HG03280 (cell line): ENCODE data around the gene SPATA4.

Experiments used
- ATAC-seq: cut with Tn5 transposase; IDR thresholded peaks from one replicate; pipeline ENCODE4 v1.9.1; 2021; ENCODE audit warnings: mild to moderate bottlenecking, moderate library complexity; ENCODE audit not compliant: unreplicated experiment

The SPATA4 gene

DNA sequence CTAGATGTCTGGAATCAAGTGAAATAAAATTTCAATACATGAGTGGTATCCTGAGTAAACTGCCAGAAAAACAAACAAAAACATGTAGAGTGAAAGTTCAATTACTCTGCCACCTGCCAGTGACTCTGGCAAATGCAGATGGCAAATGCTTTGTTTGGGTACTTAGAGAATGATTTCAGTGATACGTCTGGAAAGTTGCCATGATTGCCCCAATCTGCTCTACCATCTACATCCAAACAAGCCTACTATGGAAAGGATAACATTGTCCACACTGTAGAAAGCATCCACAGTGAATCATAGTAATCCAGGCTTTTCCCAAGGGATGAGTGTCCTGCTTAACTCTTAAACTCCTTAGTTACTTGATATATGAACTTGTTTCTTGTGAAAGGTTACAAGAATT lies 3.4 kb downstream of the SPATA4 start:
- ATAC-seq = no peak

DNA sequence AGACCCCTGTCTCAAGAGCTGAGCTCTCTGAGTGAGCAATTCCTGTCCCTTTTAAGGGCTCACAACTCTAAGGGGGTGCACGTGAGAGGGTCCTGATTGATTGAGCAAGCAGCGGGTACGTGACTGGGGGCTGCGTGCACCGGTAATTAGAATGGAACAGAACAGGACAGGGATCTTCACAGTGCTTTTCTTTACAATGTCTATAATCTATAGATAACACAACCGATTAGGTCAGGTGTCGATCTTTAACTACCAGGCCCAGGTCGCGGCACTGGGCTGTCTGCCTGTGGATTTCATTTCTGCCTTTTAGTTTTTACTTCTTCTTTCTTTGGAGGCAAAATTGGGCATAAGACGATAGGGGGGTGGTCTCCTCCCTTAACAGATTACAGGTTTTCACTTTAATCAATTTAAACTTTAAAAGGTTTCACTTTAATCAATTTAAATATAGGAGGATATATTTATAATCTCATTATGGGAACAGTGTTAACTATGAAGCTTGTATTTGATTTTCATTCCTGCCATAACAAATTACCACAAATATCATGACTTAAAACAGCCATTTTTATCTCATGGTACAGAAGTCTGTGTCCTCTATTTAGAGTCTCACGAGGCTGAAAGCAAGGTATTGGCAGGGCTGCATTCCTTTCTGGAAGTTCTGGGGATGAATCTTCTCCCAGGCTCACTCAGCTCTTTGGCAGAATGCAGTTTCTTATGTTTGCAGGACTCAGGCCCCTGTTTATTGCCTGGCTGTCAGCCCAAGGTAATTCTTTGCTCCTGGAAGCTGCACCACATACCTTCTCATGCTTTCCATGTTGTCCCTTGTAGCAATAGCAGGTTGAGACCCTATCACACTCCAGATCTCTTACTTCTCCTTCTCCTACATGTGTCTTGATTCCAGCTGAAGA lies 5.2 kb downstream of the SPATA4 start:
- ATAC-seq = no peak

DNA sequence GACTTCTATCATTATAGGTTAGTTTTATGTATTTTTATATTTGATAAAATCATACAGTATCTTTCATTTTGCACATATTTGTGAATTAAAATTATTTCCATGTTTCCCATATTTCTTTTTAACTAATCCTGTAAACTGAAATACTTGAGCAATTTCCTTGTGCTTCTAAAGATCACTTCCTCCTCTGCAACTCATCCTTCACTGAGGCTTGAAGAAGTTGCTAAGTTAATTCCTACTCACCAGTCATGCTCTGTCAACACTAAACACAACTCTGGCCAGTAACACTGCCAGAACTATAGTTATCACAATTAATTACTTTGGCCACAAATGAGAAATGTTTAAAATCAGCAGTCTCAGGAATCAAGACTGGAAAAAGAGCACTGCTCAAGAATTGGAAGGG lies 6.7 kb downstream of the SPATA4 start:
- no peak for ATAC-seq

DNA sequence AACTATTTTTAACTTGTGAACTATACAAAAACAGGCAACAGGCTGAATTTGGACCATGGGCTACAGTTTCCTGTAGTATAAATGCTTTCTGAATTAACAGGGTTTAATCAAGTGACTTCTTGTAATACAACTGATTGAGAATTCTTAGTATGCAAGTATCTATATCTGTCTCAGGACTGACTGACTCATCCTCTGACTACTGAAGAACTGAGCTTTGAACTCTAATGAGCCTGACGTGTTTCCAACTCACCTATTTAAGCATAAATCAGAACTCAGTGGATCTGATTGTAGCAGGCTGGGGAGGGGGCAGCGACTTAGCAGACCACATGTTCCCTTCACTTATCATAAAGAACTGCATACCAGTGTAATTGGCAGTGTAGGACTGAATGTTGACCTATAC lies 7.8 kb downstream of the SPATA4 start:
- ATAC-seq = no peak

DNA sequence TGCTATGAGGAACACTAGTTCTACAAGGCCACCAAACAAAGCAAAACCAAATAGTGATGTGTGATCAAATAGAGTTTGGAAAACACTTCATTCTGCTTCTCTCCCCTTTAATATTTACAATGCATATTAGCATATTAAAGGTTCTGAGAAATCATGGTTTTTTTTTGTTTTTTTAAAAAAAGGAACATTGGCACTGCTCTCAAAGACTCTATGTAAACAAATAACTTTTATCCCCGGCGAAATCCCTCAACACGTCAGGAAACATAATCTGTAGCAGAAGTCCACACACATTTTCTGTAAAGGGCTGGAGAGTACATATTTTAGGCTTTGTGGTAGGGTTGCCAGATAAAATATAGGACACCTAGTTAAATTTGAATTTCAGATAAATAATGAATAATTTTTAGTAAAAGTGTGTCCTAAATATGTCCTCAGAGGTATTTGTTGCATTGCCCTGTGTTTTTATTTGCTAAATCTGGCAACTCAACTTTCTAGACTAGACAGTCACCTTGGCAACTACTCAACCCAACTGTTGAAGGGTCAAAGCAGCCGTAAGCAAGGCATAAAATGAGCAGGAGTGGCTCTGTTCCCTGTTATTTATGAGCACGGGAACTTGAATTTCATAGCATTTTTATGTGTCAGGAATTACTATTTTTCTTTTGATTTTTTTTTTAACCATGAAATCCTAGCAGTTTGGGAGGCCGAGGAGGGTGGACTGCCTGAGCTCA lies 8.6 kb downstream of the SPATA4 start:
- no peak for ATAC-seq

DNA sequence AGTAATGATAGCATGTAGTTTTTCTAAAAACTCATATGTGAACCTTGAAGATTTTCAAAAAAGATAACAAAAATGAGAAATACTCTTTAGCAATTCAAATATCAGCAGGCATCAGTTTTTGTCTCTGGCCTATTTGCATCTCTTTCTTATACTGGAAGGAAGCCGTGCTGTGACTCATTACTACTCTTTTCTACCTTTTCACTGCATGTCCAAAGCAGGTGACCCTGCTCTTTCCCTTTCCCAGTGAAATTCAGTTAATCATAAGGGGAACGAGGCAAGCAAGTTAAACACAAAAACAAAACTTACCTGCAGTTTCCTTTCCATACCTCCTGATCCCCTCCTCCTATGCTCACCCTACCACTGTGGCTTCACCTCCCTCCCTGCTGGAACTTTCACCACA lies 9.3 kb downstream of the SPATA4 start:
- no peak for ATAC-seq

DNA sequence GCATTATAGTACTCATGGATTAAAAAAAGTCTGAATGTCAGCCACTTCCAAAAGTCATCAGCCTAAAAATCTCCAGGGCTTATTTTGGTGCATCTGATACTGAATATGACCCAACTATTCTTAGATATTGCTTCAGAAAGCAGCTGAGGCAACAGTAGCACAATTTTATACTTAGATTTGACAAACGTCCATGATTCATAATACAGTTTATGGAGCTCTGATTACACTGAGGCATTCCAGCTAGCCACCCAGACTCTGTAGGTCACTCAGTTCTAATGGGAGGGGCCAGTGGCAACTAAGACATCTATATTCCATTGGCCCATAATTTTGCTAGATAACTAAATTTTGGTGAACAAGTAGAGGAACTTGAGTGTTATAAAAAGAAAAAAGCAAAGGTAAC lies 10.3 kb downstream of the SPATA4 start:
- no peak for ATAC-seq

DNA sequence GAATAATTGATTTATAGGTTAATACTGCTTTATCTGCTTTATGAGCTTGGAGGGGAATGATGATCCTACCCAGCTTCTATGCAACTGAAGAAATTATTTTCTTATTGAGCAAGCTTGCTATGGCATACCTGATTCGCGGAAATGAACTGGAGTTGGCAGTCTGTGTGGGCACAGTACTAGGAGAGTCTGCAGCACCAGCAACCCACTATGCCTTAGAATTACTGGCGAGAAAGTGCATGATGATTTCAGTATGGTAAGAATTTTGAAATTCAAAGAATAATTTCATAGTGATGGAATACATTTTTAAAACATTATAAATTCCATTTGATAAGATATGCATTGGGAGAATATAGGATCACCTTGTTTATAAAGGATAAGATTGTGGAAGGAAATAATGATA lies 32.3 kb downstream of the SPATA4 start:
- no peak for ATAC-seq

DNA sequence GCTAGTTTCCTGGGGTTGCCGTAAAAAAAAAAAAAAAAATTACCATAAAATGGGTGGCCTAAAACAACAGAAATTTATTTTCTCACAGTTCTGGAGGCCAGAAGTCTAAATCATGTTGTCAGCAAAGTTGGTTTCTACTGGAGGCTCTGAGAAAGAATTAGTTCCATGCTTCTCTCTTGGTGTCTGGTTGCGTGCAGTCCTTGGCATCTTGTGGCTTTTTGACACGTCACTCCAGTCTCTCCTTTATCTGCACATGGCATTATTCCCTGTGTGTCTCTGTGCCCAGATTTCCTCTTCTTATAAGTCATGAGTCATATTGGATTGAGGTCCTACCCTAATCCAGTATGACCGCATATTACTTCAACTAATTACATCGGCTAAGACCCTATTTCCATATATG lies 38.7 kb downstream of the SPATA4 start:
- no peak for ATAC-seq

DNA sequence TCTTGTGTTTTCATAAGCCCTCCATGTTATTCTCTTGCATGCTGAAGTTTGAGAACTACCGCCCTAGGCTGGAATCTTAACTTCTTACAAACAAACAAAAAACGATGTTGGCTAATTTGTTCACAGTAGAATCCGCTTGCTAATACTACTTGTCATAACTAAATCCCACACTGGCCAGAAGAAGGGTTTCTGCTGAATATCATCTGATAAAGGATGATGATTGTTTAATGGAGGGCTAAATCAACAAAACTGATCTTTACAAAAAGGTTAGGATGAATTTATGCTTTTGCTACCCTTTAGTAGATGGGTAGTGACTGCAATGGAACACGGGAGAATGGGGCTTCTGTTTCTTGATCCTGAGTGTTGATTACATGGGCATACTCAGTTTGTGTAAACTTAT lies 42.3 kb downstream of the SPATA4 start:
- ATAC-seq = no peak

DNA sequence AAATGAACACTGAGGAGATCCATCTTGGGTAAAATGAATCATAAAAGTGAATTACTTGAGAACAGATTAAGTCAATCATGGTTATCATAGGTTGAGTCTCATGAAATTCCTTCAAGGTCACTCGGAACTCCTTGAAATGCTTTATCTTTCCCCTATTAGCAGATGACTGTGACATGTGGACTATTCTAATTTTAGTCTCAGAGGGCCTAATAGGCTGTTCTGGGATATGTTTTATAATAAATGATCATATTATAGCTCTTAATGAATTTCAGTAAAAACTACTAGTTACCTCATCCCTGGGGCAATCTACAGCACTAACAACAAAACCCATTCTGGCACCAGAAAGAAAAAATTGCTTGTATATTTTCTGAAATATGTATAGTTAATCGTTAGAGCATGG lies 44.7 kb downstream of the SPATA4 start:
- no peak for ATAC-seq

DNA sequence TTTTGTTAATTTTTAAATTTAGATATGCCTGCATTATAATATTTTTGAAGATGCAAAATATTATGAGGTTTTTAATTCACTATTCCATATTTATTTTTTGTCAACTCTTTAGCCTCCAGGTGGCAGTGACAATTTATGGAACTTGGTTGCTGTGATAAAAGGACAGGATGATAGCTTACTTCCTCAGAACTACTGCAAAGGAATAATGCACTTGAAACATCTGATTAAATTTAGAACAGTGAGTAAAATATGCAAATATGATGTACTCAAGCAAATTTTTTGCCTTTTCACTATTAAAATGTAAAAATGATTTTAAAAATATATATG lies 45.1 kb downstream of the SPATA4 start:
- ATAC-seq = no peak

DNA sequence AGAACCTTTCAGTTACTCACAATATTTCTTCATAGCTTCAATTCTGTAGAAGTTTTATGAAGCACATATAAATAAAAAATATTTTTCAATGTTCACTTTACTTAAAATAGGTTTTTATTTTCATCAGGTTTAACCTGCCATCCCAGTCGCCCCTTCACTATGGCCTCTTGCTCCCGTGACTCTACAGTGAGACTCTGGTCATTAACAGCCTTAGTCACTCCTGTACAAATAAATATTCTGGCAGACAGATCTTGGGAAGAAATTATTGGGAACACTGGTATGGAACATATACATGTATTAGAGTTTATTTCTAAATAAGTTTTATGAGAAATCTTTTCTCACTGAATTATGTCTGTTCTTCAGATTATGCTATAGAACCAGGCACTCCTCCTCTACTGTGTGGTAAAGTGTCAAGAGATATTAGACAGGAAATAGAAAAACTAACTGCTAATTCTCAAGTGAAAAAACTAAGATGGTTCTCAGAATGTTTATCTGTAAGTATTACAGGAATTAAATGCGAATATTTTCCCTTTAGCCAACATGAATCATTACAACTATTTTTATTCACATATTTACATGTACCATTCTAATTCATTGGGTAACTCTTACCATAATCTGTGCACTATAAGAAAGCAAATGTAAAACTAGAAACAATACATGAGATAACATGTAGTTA lies 45.6 kb downstream of the SPATA4 start:
- ATAC-seq = no peak

DNA sequence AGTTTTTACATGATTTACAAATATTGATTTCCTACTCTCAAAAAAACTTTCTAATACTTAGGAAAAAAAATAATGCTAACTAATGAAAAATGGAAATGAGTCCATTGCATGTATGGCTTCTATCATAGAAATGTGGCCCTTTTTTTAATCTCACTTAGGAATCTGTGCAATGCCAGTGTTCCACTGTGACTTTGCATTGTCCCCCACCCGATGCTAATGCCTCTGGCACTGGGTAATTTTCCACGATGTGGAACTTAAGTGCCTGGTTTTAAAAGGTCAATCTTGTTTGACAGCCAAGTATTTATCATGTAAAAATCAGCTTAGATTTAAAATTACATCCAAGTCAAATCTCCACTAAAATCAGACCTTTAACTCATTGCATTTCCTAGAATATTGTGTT lies 53.1 kb downstream of the SPATA4 start:
- ATAC-seq = no peak

DNA sequence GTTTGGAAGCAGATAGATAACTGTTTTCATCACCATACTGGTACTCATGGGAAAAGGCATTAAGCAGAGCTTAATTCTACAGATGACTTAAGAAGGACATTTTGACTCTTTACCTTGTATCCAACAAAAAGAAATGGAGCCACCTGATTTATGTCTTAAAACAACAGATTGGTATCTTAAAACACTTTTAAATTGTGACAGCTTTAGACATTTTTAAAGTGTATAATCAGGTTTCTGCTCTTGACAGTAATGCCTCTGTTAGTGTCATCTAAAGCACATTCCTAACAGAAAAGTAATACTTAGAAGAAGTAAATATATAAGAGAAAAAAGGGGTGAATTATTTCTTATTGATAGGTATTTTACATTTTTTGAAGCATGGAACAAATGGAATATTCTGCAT lies 55.9 kb downstream of the SPATA4 start:
- no peak for ATAC-seq

DNA sequence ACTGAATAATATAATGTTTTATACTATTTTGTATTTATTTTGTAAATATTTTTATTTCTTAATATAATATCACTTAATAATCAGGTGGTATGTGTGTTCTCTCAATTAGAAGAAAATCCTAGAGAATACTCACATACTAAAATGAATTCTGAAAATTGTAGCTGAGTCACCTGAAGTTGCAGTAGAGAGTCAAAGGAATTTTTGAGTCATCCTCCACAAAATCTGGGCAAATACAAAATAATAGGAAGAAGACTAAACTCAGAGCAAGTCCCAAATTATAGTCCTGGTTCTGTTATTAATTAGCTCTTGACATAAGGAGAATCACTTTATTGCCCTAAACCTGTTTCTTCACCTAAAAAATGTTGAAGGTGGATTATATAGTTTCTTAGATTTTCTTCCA lies 57.8 kb downstream of the SPATA4 start:
- no peak for ATAC-seq

DNA sequence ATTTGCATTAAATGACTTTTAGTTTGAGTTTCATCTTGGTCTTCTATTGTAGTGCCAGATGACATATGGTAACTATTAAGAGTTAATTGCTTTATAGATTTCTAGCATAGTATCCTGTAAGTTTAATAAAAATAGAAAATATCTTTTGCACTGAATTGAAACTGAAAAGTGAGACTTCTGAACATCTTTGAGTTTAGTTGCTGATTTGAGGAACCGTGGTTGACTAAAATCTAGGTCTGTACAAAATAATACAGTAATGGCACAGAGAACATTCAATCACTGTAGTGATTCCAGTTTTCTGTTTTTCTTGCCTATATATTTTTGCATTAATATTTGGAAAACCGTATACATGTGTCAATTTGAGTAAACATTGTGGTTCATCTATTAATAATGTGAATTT lies 60.7 kb downstream of the SPATA4 start:
- ATAC-seq = no peak
